Activated CD8-positive, alpha-beta T cell treated with anti-CD3 and anti-CD28 coated beads for 36 hours (primary cell): ENCODE measurements around the gene SMAD3. TPM values are rescaled to one million over a fixed set of nuclear protein-coding genes. Genes with fewer than 3 reads are reported as not detected.
A peak's percentile ranks its signal among the peaks of the same experiment; 100 is the strongest.

Experiments used
- ATAC-seq: fragments of 200-7000 bp; cut with Tn5 transposase; one replicate; pipeline ENCODE4 v1.10.0; 2021; ENCODE audit warnings: mild to moderate bottlenecking, moderate library complexity
- CTCF ChIA-PET: fragments of 350-600 bp; sonication (Branson Sonifier 250); formaldehyde crosslinking; loops from one replicate; lab custom pipeline; 2021; ENCODE audit warnings: antibody characterized with exemption; lab: Charles Lee
- POLR2A ChIA-PET: fragments of 350-600 bp; sonication (Branson Sonifier 250); formaldehyde crosslinking; loops from one replicate; lab custom pipeline; 2021; ENCODE audit warnings: antibody characterized with exemption; lab: Charles Lee
- DNase-seq: peaks from one replicate; pipeline ENCODE4 v3.0.0-alpha.2; 2020
- H3K27ac Mint-ChIP-seq: one replicate; pipeline ENCODE4 v1.8.0; 2021; ENCODE audit warnings: mild to moderate bottlenecking, mixed read lengths
- H3K27me3 Mint-ChIP-seq: one replicate; pipeline ENCODE4 v1.8.0; 2021; ENCODE audit warnings: mixed read lengths
- H3K36me3 Mint-ChIP-seq: one replicate; pipeline ENCODE4 v1.8.0; 2021; ENCODE audit warnings: low read depth, mixed read lengths
- H3K4me1 Mint-ChIP-seq: one replicate; pipeline ENCODE4 v1.8.0; 2021; ENCODE audit warnings: low read depth, mixed read lengths
- H3K4me3 Mint-ChIP-seq: one replicate; pipeline ENCODE4 v1.8.0; 2021; ENCODE audit warnings: mild to moderate bottlenecking, moderate library complexity, mixed read lengths
- H3K9me3 Mint-ChIP-seq: one replicate; pipeline ENCODE4 v1.8.0; 2021; ENCODE audit warnings: mixed read lengths
- CTCF ChIP-seq: fragments of 200-600 bp; IDR thresholded peaks from one replicate; pipeline ENCODE4 v1.8.0; 2022; ENCODE audit warnings: antibody characterized with exemption, mild to moderate bottlenecking
- intact Hi-C: fragments of 100-400 bp; cut with micrococcal nuclease; formaldehyde crosslinking; loops from one replicate; pipeline ENCODE4 v1.10.0; 2022
- total RNA-seq, 2 experiments: library from RNA; stranded (reverse); gene quantifications; one replicate each; pipeline ENCODE4 v1.2.3, GENCODE V29; 2021

The SMAD3 gene
- total RNA-seq, 2 experiments from 2014 or later: 22.3 to 24.7 TPM

- Mint-ChIP-seq H3K36me3 (peaks cover 4% of the 10 kb centered on the region), H3K4me3 (peak overlapping the region; percentile 65), H3K4me1 (peaks cover 80% of the 10 kb centered on the region), H3K9me3 (no peaks in the 10 kb centered on the region), H3K27ac (peak overlapping the region; percentile 90), H3K27me3 (no peaks in the 10 kb centered on the region)
- intact Hi-C loops: no loop called here
- CTCF ChIA-PET: interaction anchor here (1.2 to 1.8 kb wide), 4 partner anchors 8 to 33 kb away, joined by 3 to 5 read pairs (median 4); no protein-coding TSS in a partner anchor
- POLR2A ChIA-PET: interaction anchor here (0.9 to 4.2 kb wide), 7 partner anchors 11 to 92 kb away, joined by 3 to 41 read pairs (median 7); no protein-coding TSS in a partner anchor
- no peak for ATAC-seq
- TF ChIP-seq CTCF: no peak
- no peak for DNase-seq
These were observed 70.1 kb downstream of the SMAD3 start for GRCh38 chr15:67135494-67135893.

- H3K4me1 Mint-ChIP-seq: peaks cover 78% of the 10 kb centered on the region
- H3K9me3 Mint-ChIP-seq: no peaks in the 10 kb centered on the region
- ChIA-PET POLR2A (interaction anchor here (1.1 to 4.2 kb wide), 6 partner anchors 14 to 66 kb away, joined by 3 to 41 read pairs (median 5); no protein-coding TSS in a partner anchor), CTCF (interaction anchor here (0.7 to 1.5 kb wide), 4 partner anchors 10 to 191 kb away, joined by 3 to 6 read pairs (median 4); no protein-coding TSS in a partner anchor)
- DNase-seq: no peak
- peak overlapping the region; percentile 75 for H3K27ac Mint-ChIP-seq
- TF ChIP-seq CTCF: no peak
- H3K4me3 Mint-ChIP-seq: no peak overlapping the region
- H3K36me3 Mint-ChIP-seq: peaks cover 4% of the 10 kb centered on the region
- intact Hi-C loops: no loop called here
- H3K27me3 Mint-ChIP-seq: no peaks in the 10 kb centered on the region
- no peak for ATAC-seq
These were observed 71.4 kb downstream of the SMAD3 start for GRCh38 chr15:67136802-67137201.

- Mint-ChIP-seq H3K4me3 (peak overlapping the region; percentile 7), H3K4me1 (peaks cover 78% of the 10 kb centered on the region), H3K36me3 (peaks cover 4% of the 10 kb centered on the region), H3K27me3 (no peaks in the 10 kb centered on the region), H3K27ac (peak overlapping the region; percentile 75), H3K9me3 (no peaks in the 10 kb centered on the region)
- POLR2A ChIA-PET: interaction anchor here (1.1 to 4.2 kb wide), 6 partner anchors 14 to 66 kb away, joined by 3 to 41 read pairs (median 5); no protein-coding TSS in a partner anchor
- no peak for DNase-seq
- TF ChIP-seq CTCF: no peak
- ATAC-seq: no peak
- intact Hi-C loops: no loop called here
- CTCF ChIA-PET: interaction anchor here (1.0 to 1.5 kb wide), 3 partner anchors 9 to 41 kb away, joined by 3 to 6 read pairs (median 4); no protein-coding TSS in a partner anchor
These were observed 71.9 kb downstream of the SMAD3 start for GRCh38 chr15:67137319-67137718.

GRCh38 chr15:67137951-67138848, 72.8 kb downstream of the SMAD3 start:
- intact Hi-C loops: no loop called here
- TF ChIP-seq CTCF: no peak
- ATAC-seq (no peak), DNase-seq (no peak)
- POLR2A ChIA-PET: interaction anchor here (1.1 to 4.2 kb wide), 6 partner anchors 15 to 67 kb away, joined by 3 to 41 read pairs (median 5); no protein-coding TSS in a partner anchor
- Mint-ChIP-seq H3K9me3 (no peaks in the 10 kb centered on the region), H3K4me1 (peaks cover 72% of the 10 kb centered on the region), H3K4me3 (no peak overlapping the region), H3K27ac (peak overlapping the region; percentile 55), H3K36me3 (peaks cover 4% of the 10 kb centered on the region), H3K27me3 (no peaks in the 10 kb centered on the region)
- CTCF ChIA-PET: interaction anchor here (1.0 to 1.8 kb wide), 5 partner anchors 8 to 192 kb away, joined by 3 to 6 read pairs (median 4); no protein-coding TSS in a partner anchor
